Breast epithelium (tissue), 4 donors: ENCODE data around the gene TJP1. TPM values are rescaled to one million over a fixed set of nuclear protein-coding genes. Genes with fewer than 3 reads are reported as not detected.
"Not testable (repeated sequence)": the region's sequence is repeated elsewhere in the genome, so short reads cannot be mapped to it uniquely, and the experiment has no call there.

ENCODE experiments used
- DNase-seq, 2 donors: peaks; one replicate each; pipeline ENCODE4 v3.0.0-alpha.2; 2019; ENCODE audit warnings: low spot score in 2 of 2
- H3K27ac ChIP-seq, 2 donors: fragments of 200-600 bp; sonication (generic) in 1 of 2; one replicate each; pipeline ENCODE4 v1.5.1; 2016 to 2019; ENCODE audit warnings: mild to moderate bottlenecking in 1 of 2
- H3K27me3 ChIP-seq, 2 donors: fragments of 200-600 bp; sonication (generic) in 1 of 2; one replicate each; pipeline versions ENCODE4 v1.5.1 to v1.6.0; 2017 to 2019; ENCODE audit warnings: control low read depth in 1 of 2, mild to moderate bottlenecking in 1 of 2
- H3K36me3 ChIP-seq: fragments of 200-600 bp; one replicate; pipeline ENCODE4 v1.5.1; 2019
- H3K4me1 ChIP-seq, 2 donors: fragments of 200-600 bp; sonication (generic); one replicate each; pipeline ENCODE4 v1.5.1; 2016 to 2019; ENCODE audit warnings: control low read depth in 1 of 2
- H3K4me3 ChIP-seq, 3 donors: fragments of 200-600 bp; sonication (generic); 1 replicate in 2 of 3; 2 replicates in 1 of 3; pipeline ENCODE4 v1.5.1; 2016 to 2019; ENCODE audit warnings: mild to moderate bottlenecking in 3 of 3, moderate library complexity in 2 of 3
- H3K9me3 ChIP-seq, 2 donors: fragments of 200-600 bp; sonication (generic) in 1 of 2; one replicate each; pipeline ENCODE4 v1.5.1; 2016 to 2019; ENCODE audit warnings: control low read depth in 1 of 2
- POLR2A ChIP-seq: fragments of 450-650 bp; IDR thresholded peaks from one replicate; pipeline ENCODE4 v1.6.1; 2016; ENCODE audit warnings: antibody characterized with exemption, mild to moderate bottlenecking, moderate library complexity
- POLR2AphosphoS5 ChIP-seq, 3 donors: sonication (generic); formaldehyde crosslinking; IDR thresholded peaks; one replicate each; pipeline ENCODE4 v1.6.1; 2017; ENCODE audit warnings: antibody characterized with exemption in 3 of 3
- intact Hi-C: fragments of 100-400 bp; cut with DNase I; formaldehyde crosslinking; loops from one replicate; pipeline ENCODE4 v1.15.1; 2023; ENCODE audit warnings: low total_unique reads
- total RNA-seq, 3 donors: library from RNA; depleted of rRNA; stranded (reverse); fragments of >200 nt; gene quantifications; one replicate each; pipeline ENCODE4 v1.1.0, GENCODE V29; 2016
- TF ChIP-seq, protein P1 (sequence below), 3 donors: fragments of 450-650 bp; IDR thresholded peaks; one replicate each; pipeline ENCODE4 v1.5.1; 2016 to 2017; ENCODE audit warnings: antibody characterized with exemption in 3 of 3, mild to moderate bottlenecking in 3 of 3, moderate library complexity in 3 of 3

TJP1 gene
- total RNA-seq, 3 donors from 2014 or later, result 92.8 to 101 (median 97.2) TPM

DNA sequence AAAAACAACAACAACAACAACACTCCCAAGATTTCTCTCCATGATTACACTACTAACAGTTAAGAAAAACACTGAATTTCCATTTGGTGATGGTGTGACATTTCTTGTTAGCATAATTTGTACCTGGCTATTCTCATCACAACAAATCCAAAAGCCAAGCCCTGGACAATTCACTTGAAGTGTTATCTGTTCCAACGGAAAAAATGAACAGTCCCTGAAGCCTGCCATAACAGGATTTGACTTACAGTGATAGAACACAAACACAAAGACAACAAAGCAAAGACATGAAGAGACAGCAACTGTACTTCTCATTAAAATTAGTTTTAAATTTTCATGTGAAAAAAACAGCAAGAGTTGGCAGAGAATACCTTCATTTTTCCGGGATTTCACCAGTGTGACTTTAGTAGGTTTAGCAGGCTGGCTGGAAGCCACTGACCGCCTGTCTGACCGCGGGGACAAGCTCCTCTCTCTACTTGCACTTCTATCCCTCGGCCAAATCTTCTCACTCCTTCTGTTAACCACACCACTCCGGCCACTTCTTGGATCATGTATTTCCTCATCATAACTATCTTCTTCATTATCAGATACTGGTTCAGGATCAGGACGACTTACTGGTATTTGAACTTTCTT, 56.3 kb downstream of the TJP1 start:
- H3K36me3 ChIP-seq, result no peaks in the 10 kb centered on the region
- intact Hi-C loops, result loop anchor here (10.0 kb wide), 1 partner anchor 381 kb away; no protein-coding TSS in a partner anchor
- TF ChIP-seq, protein P1, sequence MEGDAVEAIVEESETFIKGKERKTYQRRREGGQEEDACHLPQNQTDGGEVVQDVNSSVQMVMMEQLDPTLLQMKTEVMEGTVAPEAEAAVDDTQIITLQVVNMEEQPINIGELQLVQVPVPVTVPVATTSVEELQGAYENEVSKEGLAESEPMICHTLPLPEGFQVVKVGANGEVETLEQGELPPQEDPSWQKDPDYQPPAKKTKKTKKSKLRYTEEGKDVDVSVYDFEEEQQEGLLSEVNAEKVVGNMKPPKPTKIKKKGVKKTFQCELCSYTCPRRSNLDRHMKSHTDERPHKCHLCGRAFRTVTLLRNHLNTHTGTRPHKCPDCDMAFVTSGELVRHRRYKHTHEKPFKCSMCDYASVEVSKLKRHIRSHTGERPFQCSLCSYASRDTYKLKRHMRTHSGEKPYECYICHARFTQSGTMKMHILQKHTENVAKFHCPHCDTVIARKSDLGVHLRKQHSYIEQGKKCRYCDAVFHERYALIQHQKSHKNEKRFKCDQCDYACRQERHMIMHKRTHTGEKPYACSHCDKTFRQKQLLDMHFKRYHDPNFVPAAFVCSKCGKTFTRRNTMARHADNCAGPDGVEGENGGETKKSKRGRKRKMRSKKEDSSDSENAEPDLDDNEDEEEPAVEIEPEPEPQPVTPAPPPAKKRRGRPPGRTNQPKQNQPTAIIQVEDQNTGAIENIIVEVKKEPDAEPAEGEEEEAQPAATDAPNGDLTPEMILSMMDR (IDR thresholded peaks at IDR 0.05), result no peak
- no peak for TF ChIP-seq POLR2AphosphoS5 (IDR thresholded peaks at IDR 0.05)
- no peak for TF ChIP-seq POLR2A

GRCh38 chr15:29765234-29765841, 56.9 kb downstream of the TJP1 start:
- TF ChIP-seq POLR2AphosphoS5 (IDR thresholded peaks at IDR 0.05), result no peak
- no peak for TF ChIP-seq POLR2A
- TF ChIP-seq, protein P1 (IDR thresholded peaks at IDR 0.05), result no peak
- intact Hi-C loops, result loop anchor here (10.0 kb wide), 1 partner anchor 381 kb away; no protein-coding TSS in a partner anchor
- no peak overlapping the region for H3K27ac ChIP-seq
- DNase-seq, result no peak
- H3K4me3 ChIP-seq, result no peak overlapping the region
- peaks cover 0 to 6% of the 10 kb centered on the region in 2 donors for H3K4me1 ChIP-seq
- no peaks in the 10 kb centered on the region for H3K27me3 ChIP-seq
- H3K36me3 ChIP-seq, result peaks cover 3% of the 10 kb centered on the region
- H3K9me3 ChIP-seq, result no peaks in the 10 kb centered on the region

More for the DNA sequence above, 56.3 kb downstream of the TJP1 start:
- no peak for DNase-seq
- Histone ChIP-seq H3K27ac (no peak overlapping the region), H3K27me3 (no peaks in the 10 kb centered on the region), H3K9me3 (no peaks in the 10 kb centered on the region), H3K4me3 (no peak overlapping the region), H3K4me1 (peaks cover 0 to 6% of the 10 kb centered on the region in 2 donors)

DNA sequence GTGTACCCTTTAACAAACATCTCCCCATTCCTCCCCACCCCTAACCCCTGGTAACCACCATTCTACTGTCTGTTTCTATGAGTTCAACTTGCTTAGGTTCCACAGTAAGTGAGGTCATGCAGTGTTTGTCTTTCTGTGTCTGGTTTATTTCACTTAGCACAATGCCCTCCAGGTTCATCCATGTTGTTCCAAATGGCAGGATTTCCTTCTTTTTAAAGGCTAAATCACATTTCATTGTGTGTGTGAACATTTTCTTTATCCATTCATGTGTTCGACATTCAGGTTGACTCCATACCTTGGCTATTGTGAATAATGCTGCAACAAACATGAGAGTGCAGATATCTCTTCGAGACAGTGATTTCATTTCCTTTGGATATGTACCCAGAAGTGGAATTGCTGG, 62.7 kb downstream of the TJP1 start:
- peaks cover 3% of the 10 kb centered on the region for H3K36me3 ChIP-seq
- no peak for DNase-seq
- H3K4me1 ChIP-seq, result no peaks in the 10 kb centered on the region
- H3K27ac ChIP-seq, result no peak overlapping the region
- no peaks in the 10 kb centered on the region for H3K27me3 ChIP-seq
- H3K9me3 ChIP-seq, result no peaks in the 10 kb centered on the region
- H3K4me3 ChIP-seq, result no peak overlapping the region
- TF ChIP-seq POLR2AphosphoS5 (IDR thresholded peaks at IDR 0.05) (no peak), POLR2A (no peak)
- TF ChIP-seq, protein P1 (IDR thresholded peaks at IDR 0.05), result no peak
- intact Hi-C loops, result no loop called here

DNA sequence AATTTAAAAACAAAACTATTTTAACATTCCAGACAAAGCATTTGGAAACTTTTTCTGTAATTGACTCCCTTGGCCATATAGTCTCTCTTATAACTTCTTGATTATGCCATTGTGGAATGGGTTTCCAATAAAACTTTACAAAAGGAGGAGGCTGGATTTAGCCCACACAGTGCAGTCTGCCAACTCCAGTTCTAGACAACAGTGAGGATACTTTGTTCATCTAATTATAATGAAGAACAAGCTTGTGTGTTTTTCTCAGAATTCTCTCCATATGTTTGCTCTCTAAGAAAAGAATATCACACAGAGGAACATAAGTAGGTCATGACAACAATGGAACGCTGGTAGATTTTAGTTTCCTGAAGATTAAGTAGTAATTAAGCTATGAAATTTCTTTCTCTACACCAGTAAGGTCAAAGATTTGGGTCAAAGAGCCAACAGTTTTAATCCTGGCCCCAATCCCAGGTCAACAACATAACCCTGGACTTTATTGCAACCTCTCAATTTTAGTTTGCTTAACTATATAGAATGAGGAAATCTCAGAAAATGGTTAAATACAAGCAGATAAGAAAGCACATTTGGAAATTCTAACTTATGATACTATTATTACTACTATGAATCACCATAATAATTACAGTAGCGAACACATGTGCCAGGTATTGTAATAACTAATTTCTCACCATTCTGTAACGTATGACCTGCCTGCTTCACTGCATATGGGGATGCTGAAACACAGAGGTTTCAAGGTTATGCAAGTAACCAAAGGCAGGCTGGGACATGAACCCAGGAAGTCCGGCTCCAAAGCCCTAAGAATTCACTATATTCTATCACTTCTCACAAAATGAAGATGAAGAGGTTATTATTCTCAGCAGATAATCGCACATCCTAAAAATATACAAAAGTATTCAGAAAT, 65.7 kb downstream of the TJP1 start:
- intact Hi-C loops, result no loop called here

GRCh38 chr15:29754009-29754408, 68.3 kb downstream of the TJP1 start:
- H3K4me3 ChIP-seq, H3K27me3 ChIP-seq, intact Hi-C loops, H3K27ac ChIP-seq, H3K36me3 ChIP-seq, DNase-seq, H3K4me1 ChIP-seq, H3K9me3 ChIP-seq: not testable (repeated sequence)

More for the DNA sequence above, 65.7 kb downstream of the TJP1 start:
- Histone ChIP-seq H3K9me3 (no peaks in the 10 kb centered on the region), H3K27ac (peak overlapping the region in 1 of 2 donors; percentile 1), H3K4me1 (no peaks in the 10 kb centered on the region), H3K36me3 (peaks cover 3% of the 10 kb centered on the region), H3K27me3 (no peaks in the 10 kb centered on the region), H3K4me3 (no peak overlapping the region)
- TF ChIP-seq, protein P1 (IDR thresholded peaks at IDR 0.05), result no peak
- TF ChIP-seq POLR2AphosphoS5 (IDR thresholded peaks at IDR 0.05), result no peak
- no peak for TF ChIP-seq POLR2A
- DNase-seq, result no peak
